ENCODE results near the gene NKAPD1. TPM values are rescaled to one million over a fixed set of nuclear protein-coding genes. Genes with fewer than 3 reads are reported as not detected.

The NKAPD1 gene
- total RNA-seq, 1 donor from 2014 or later = 20.6 TPM

GRCh38 chr11:112127056-112127455 is 53.0 kb downstream of the NKAPD1 start:
- H3K36me3 ChIP-seq = no peaks in the 10 kb centered on the region
- no peaks in the 10 kb centered on the region for H3K9me3 ChIP-seq
- no peak for DNase-seq
- TF ChIP-seq CTCF (IDR thresholded peaks at IDR 0.05) = no peak
- H3K4me1 ChIP-seq = no peaks in the 10 kb centered on the region
- no peak overlapping the region for H3K4me3 ChIP-seq
- no peak overlapping the region for H3K27ac ChIP-seq
- intact Hi-C loops (cut with DNase I) = no loop called here
- no peak for ATAC-seq
- no peaks in the 10 kb centered on the region for H3K27me3 ChIP-seq (ENCODE audit: low read depth)

GRCh38 chr11:112128483-112129121 is 54.5 kb downstream of the NKAPD1 start:
- ATAC-seq (no peak), DNase-seq (no peak)
- H3K36me3 ChIP-seq = no peaks in the 10 kb centered on the region
- no peak overlapping the region for H3K4me3 ChIP-seq
- H3K9me3 ChIP-seq = no peaks in the 10 kb centered on the region
- TF ChIP-seq CTCF (IDR thresholded peaks at IDR 0.05) = no peak
- H3K27me3 ChIP-seq (ENCODE audit: low read depth) = no peaks in the 10 kb centered on the region
- H3K4me1 ChIP-seq = no peaks in the 10 kb centered on the region
- no peak overlapping the region for H3K27ac ChIP-seq
- intact Hi-C loops (cut with DNase I) = no loop called here

GRCh38 chr11:112129656-112130055 is 55.6 kb downstream of the NKAPD1 start:
- TF ChIP-seq CTCF (IDR thresholded peaks at IDR 0.05) = no peak
- no peaks in the 10 kb centered on the region for H3K9me3 ChIP-seq
- no peak overlapping the region for H3K4me3 ChIP-seq
- intact Hi-C loops (cut with DNase I) = no loop called here
- H3K27ac ChIP-seq = no peak overlapping the region
- H3K4me1 ChIP-seq = no peaks in the 10 kb centered on the region
- no peak for DNase-seq
- no peaks in the 10 kb centered on the region for H3K27me3 ChIP-seq (ENCODE audit: low read depth)
- no peaks in the 10 kb centered on the region for H3K36me3 ChIP-seq
- ATAC-seq = peak; percentile 62 to 74

- Histone ChIP-seq H3K27me3 (ENCODE audit: low read depth) (no peaks in the 10 kb centered on the region), H3K4me3 (no peak overlapping the region), H3K4me1 (no peaks in the 10 kb centered on the region), H3K36me3 (no peaks in the 10 kb centered on the region), H3K27ac (no peak overlapping the region), H3K9me3 (no peaks in the 10 kb centered on the region)
- intact Hi-C loops (cut with DNase I) = no loop called here
- no peak for TF ChIP-seq CTCF (IDR thresholded peaks at IDR 0.05)
- DNase-seq = no peak
- no peak for ATAC-seq
These were observed 58.6 kb downstream of the NKAPD1 start for GRCh38 chr11:112132737-112133136.

GRCh38 chr11:112134473-112134872 is 60.4 kb downstream of the NKAPD1 start:
- no peaks in the 10 kb centered on the region for H3K36me3 ChIP-seq
- H3K27me3 ChIP-seq (ENCODE audit: low read depth) = no peaks in the 10 kb centered on the region
- no peak overlapping the region for H3K4me3 ChIP-seq
- H3K4me1 ChIP-seq = no peaks in the 10 kb centered on the region
- DNase-seq (no peak), ATAC-seq (no peak)
- intact Hi-C loops (cut with DNase I) = no loop called here
- H3K27ac ChIP-seq = no peak overlapping the region
- H3K9me3 ChIP-seq = no peaks in the 10 kb centered on the region
- TF ChIP-seq CTCF (IDR thresholded peaks at IDR 0.05) = no peak

Other genes starting within 250 kb of the NKAPD1 start
- gene ALG9, start 202.7 kb upstream of the NKAPD1 start, total RNA-seq = 25.5 TPM
- 2.4 TPM for gene FDXACB1, start 195.1 kb upstream of the NKAPD1 start, total RNA-seq
- gene CFAP68, start 194.8 kb upstream of the NKAPD1 start, total RNA-seq = 16.3 TPM
- gene CRYAB, start 162.5 kb upstream of the NKAPD1 start, total RNA-seq = 72.5 TPM
- gene HSPB2, start 161.6 kb upstream of the NKAPD1 start, total RNA-seq = 6.4 TPM
- gene C11orf52, start 155.4 kb upstream of the NKAPD1 start, total RNA-seq = 14.6 TPM
- gene DIXDC1, start 137.0 kb upstream of the NKAPD1 start, total RNA-seq = 13.2 TPM
- gene DLAT, start 48.9 kb upstream of the NKAPD1 start, total RNA-seq = 26.1 TPM
- 6.4 TPM for gene PIH1D2, start 282 bp upstream of the NKAPD1 start, total RNA-seq
- gene TIMM8B, start 12.5 kb downstream of the NKAPD1 start, total RNA-seq = 35.9 TPM
- 91.2 TPM for gene SDHD, start 12.6 kb downstream of the NKAPD1 start, total RNA-seq
- 48.7 TPM for gene IL18, start 89.8 kb downstream of the NKAPD1 start, total RNA-seq
- gene TEX12, start 93.1 kb downstream of the NKAPD1 start, total RNA-seq = not detected
- 8.9 TPM for gene BCO2, start 101.2 kb downstream of the NKAPD1 start, total RNA-seq
- gene PTS, start 152.1 kb downstream of the NKAPD1 start, total RNA-seq = 22.8 TPM
- gene PLET1, start 186.6 kb downstream of the NKAPD1 start, total RNA-seq = not detected